ENCODE results near the gene SMARCC1. TPM values are rescaled to one million over a fixed set of nuclear protein-coding genes. Genes with fewer than 3 reads are reported as not detected.

SMARCC1 gene
- total RNA-seq, 1 donor from 2014 or later, result 146 TPM

GRCh38 chr3:47617086-47618010 is 164.3 kb downstream of the SMARCC1 start:
- Mint-ChIP-seq H3K27ac (ENCODE audit: unreplicated experiment) (peak overlapping the region; percentile 80), H3K9me3 (ENCODE audit: unreplicated experiment) (no peaks in the 10 kb centered on the region), H3K27me3 (ENCODE audit: low read depth, unreplicated experiment) (no peaks in the 10 kb centered on the region), H3K4me1 (ENCODE audit: low read depth, unreplicated experiment) (peaks cover 10% of the 10 kb centered on the region), H3K4me3 (ENCODE audit: unreplicated experiment) (no peak overlapping the region), H3K36me3 (ENCODE audit: low read depth, unreplicated experiment) (peaks cover 17% of the 10 kb centered on the region)
- Histone ChIP-seq H3K27ac (ENCODE audit: low read depth, low read length) (peak overlapping the region; percentile 9), H3K4me3 (ENCODE audit: insufficient read depth, low read depth, low read length) (no peak overlapping the region), H3K9me3 (ENCODE audit: insufficient read depth, low read depth, low read length) (no peaks in the 10 kb centered on the region), H3K4me1 (ENCODE audit: insufficient read depth, low read length) (peaks cover 43% of the 10 kb centered on the region), H2AFZ (ENCODE audit: low read depth, low read length) (no peak overlapping the region), H3K36me3 (ENCODE audit: insufficient read depth, low read length) (peaks cover 27% of the 10 kb centered on the region), H3K27me3 (ENCODE audit: insufficient read depth, low read length) (no peaks in the 10 kb centered on the region), H4K20me1 (ENCODE audit: insufficient read depth, low read length) (peaks cover 10% of the 10 kb centered on the region), H3K79me2 (ENCODE audit: insufficient read depth, low read length) (no peaks in the 10 kb centered on the region), H3K4me2 (ENCODE audit: low read length) (peak overlapping the region; percentile 31), H3K9ac (ENCODE audit: low read length) (no peak overlapping the region)
- DNase-seq (ENCODE audit: low read depth) (peak; percentile 8), FAIRE-seq (no peak)
- TF ChIP-seq CTCF (IDR thresholded peaks at IDR 0.05; ENCODE audit: insufficient read depth, low read depth, low read length) (no peak), EZH2 (IDR thresholded peaks at IDR 0.05; ENCODE audit: insufficient read depth, low read length) (no peak)

DNA sequence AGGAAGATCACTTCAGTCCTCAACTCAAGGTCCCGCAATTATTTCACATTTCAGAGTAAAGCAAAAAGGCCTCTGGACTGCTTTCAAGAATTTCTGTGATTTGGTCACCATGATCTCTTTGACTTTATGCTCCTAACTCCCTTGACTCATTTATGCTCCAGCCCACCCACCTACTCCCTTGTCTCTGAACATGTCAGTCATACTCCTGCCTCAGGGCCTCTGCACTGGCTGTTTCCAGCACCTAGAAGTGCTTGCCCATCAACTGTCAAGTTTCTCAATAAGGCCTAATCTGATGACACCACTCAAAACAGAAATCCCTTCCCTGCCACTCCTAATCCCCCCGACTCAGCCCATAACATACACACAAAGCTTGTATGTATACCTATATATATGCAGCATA is 166.9 kb downstream of the SMARCC1 start:
- no peaks in the 10 kb centered on the region for H3K9me3 ChIP-seq (ENCODE audit: insufficient read depth, low read depth, low read length)
- no peak for FAIRE-seq
- Mint-ChIP-seq H3K9me3 (ENCODE audit: unreplicated experiment) (no peaks in the 10 kb centered on the region), H3K27ac (ENCODE audit: unreplicated experiment) (no peak overlapping the region), H3K4me3 (ENCODE audit: unreplicated experiment) (no peak overlapping the region), H3K36me3 (ENCODE audit: low read depth, unreplicated experiment) (peaks cover 19% of the 10 kb centered on the region), H3K27me3 (ENCODE audit: low read depth, unreplicated experiment) (no peaks in the 10 kb centered on the region), H3K4me1 (ENCODE audit: low read depth, unreplicated experiment) (peaks cover 29% of the 10 kb centered on the region)
- TF ChIP-seq EZH2 (IDR thresholded peaks at IDR 0.05; ENCODE audit: insufficient read depth, low read length), result no peak
- no peak for TF ChIP-seq CTCF (IDR thresholded peaks at IDR 0.05; ENCODE audit: insufficient read depth, low read depth, low read length)
- no peak overlapping the region for H3K4me3 ChIP-seq (ENCODE audit: insufficient read depth, low read depth, low read length)
- H3K27ac ChIP-seq (ENCODE audit: low read depth, low read length), result no peak overlapping the region
- peaks cover 53% of the 10 kb centered on the region for H3K4me1 ChIP-seq (ENCODE audit: insufficient read depth, low read length)
- H4K20me1 ChIP-seq (ENCODE audit: insufficient read depth, low read length), result peaks cover 25% of the 10 kb centered on the region
- no peaks in the 10 kb centered on the region for H3K79me2 ChIP-seq (ENCODE audit: insufficient read depth, low read length)
- H3K36me3 ChIP-seq (ENCODE audit: insufficient read depth, low read length), result peaks cover 18% of the 10 kb centered on the region
- DNase-seq (ENCODE audit: low read depth), result no peak
- H3K27me3 ChIP-seq (ENCODE audit: insufficient read depth, low read length), result no peaks in the 10 kb centered on the region
- peak overlapping the region; percentile 5 for H3K4me2 ChIP-seq (ENCODE audit: low read length)
- H2AFZ ChIP-seq (ENCODE audit: low read depth, low read length), result no peak overlapping the region
- H3K9ac ChIP-seq (ENCODE audit: low read length), result no peak overlapping the region

DNA sequence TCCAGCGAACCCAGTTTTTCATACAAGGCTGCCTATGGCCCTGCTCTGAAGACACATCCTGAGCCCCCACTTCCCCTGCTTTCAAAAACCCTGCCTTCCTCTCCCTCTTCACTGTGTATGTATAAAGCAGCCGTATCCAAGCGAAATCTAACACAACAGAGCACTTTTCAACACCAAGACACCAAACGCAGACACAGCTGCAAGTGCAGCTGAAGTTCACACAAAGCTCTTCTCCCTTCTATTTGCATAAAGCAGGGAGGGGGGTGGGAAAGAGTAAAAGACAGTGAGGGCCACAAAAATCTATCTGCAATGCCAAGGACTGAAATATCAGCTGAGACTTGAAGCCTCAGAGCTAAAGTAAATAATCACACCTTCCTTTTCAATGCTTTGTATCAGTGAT is 168.0 kb downstream of the SMARCC1 start:
- Histone ChIP-seq H3K79me2 (ENCODE audit: insufficient read depth, low read length) (no peaks in the 10 kb centered on the region), H4K20me1 (ENCODE audit: insufficient read depth, low read length) (peaks cover 17% of the 10 kb centered on the region), H3K4me3 (ENCODE audit: insufficient read depth, low read depth, low read length) (no peak overlapping the region), H3K27me3 (ENCODE audit: insufficient read depth, low read length) (no peaks in the 10 kb centered on the region), H3K4me1 (ENCODE audit: insufficient read depth, low read length) (peaks cover 51% of the 10 kb centered on the region), H3K27ac (ENCODE audit: low read depth, low read length) (no peak overlapping the region), H3K4me2 (ENCODE audit: low read length) (peak overlapping the region; percentile 17), H3K9me3 (ENCODE audit: insufficient read depth, low read depth, low read length) (no peaks in the 10 kb centered on the region), H2AFZ (ENCODE audit: low read depth, low read length) (no peak overlapping the region), H3K9ac (ENCODE audit: low read length) (no peak overlapping the region), H3K36me3 (ENCODE audit: insufficient read depth, low read length) (peaks cover 18% of the 10 kb centered on the region)
- DNase-seq (ENCODE audit: low read depth) (peak; percentile 27), FAIRE-seq (no peak)
- peaks cover 20% of the 10 kb centered on the region for H3K36me3 Mint-ChIP-seq (ENCODE audit: low read depth, unreplicated experiment)
- H3K9me3 Mint-ChIP-seq (ENCODE audit: unreplicated experiment), result no peaks in the 10 kb centered on the region
- TF ChIP-seq EZH2 (IDR thresholded peaks at IDR 0.05; ENCODE audit: insufficient read depth, low read length) (no peak), CTCF (IDR thresholded peaks at IDR 0.05; ENCODE audit: insufficient read depth, low read depth, low read length) (no peak)
- peaks cover 30% of the 10 kb centered on the region for H3K4me1 Mint-ChIP-seq (ENCODE audit: low read depth, unreplicated experiment)
- H3K4me3 Mint-ChIP-seq (ENCODE audit: unreplicated experiment), result no peak overlapping the region
- no peak overlapping the region for H3K27ac Mint-ChIP-seq (ENCODE audit: unreplicated experiment)
- no peaks in the 10 kb centered on the region for H3K27me3 Mint-ChIP-seq (ENCODE audit: low read depth, unreplicated experiment)
